ENCODE results near the gene FEV.

Gene FEV

DNA sequence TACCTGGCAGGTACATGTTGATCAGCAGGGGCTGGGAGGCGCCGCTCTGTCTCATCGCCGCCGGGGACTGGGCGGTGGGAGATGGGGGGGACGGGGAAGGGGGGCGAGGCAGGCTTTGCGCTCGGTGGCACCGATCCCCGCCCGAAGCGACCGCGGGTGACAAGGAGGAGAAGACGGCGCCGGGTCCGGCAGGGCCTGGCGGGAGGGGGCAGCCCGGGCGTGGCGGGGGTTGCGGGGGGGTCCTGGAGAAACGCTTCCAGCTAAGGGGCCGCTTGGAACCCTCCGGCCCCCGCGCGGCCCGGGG, at the start of gene FEV:
Gene FEV (minus strand): TSS at position 164 of the 304 bp plus-strand sequence. CDS start 109 bp downstream, at position 55.
- DNase-seq = no peak

DNA sequence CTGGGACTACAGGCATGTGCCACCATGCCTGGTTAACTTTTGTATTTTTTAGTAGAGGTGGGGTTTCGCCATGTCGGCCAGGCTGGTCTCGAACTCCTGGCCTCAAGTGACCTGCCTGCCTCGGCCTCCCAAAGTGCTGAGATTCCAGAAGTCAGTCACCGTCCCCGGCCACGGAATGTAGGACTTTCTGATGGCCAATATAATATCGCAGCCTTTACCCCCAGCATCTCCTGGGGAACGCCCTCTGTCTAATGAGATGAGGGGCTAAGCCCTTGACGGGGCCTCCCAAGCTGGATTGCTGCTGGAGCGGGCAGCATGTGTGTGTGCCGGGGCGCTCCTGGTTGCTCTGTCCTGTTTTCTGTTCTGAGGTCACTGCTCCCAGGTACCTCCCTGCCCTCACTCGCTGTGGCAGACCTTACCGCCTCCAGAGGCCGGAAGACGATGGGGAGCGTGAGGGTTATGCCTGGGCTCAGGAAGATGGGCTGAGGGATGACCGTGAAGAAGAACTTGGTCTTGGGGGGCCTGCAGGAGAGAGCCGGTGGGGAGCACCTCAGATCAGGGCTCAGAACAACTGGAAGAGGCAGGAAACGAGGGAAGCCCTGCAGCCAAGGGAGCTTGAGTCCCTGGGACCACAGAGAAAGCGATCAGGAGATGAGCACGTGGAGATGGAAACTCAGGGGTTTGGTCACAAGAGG, 47.2 kb upstream of the FEV start:
- no peak for DNase-seq

DNA sequence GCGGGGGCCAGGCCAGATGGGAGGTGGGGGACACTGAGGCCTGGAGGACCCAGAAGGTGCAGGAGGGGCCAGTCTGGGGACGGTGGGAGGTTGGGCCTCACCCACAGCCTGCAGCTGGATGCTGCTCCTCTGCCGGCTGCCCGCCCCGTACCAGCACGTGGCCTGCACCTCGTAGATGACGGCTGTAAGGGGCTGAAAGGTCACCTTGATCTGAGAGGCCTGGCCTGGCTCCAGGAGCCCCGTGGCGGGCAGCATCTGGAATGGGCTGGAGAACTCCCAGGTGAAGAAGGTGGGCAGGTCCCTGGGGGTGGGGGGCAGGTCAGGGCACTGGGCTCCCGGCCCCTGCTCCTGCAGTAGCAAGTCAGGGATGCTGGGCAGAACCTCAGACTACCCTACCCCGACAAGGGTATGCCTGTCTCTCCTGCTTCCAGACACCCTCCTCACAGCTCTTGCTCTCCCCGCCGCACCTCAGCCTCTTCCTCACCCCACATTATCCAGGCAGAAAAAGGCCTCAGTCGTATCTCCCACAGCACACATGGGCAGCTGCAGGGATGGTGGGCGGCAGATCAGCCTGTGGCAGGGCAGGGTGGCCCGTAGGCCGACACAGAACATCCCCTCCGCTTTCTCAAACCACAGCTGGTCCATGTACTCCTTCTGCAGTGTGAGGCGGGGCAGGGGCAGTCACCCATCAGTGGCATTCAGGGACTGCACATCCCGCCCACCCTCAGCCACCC, 46.2 kb upstream of the FEV start:
- no peak for DNase-seq

DNA sequence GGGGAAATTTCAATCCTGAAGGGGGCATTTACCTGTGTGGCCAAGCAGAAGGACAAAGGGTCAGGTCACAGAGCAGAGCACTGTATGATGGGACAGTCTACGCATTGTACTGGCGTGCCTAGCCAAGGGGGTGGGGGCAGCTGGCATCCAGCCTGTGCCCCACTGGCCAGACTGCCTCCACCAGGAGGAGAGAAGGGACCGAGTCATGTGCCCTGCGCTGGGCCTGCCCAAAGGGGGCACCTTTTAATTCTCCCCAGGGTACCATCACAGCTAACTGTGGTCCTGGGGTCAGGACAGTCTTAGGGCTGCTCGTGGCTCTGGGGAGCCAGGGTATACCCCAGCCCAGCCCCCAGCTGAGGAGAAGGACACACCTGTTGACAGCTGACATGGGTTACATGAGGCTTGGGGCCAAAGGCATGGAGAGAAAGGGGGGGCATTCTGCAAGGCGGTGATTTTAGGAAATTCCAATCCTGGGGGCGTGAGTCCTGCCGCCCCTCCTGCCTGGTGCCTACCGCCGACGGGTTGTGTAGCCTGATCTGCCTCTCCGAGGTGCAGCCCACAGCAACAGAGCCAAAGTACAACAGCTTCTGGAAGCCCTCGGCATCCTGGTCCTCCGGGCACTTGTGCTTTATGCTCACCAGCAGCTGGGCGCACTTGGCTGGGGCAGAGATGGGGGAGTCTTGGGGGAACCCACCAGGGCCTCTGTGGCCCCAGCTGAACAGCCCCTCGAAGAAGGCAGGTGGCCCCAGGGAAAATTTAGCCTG, 45.4 kb upstream of the FEV start:
- no peak for DNase-seq

- peak; percentile 63 for DNase-seq
These were observed 44.8 kb upstream of the FEV start for GRCh38 chr2:219029829-219030165.

DNA sequence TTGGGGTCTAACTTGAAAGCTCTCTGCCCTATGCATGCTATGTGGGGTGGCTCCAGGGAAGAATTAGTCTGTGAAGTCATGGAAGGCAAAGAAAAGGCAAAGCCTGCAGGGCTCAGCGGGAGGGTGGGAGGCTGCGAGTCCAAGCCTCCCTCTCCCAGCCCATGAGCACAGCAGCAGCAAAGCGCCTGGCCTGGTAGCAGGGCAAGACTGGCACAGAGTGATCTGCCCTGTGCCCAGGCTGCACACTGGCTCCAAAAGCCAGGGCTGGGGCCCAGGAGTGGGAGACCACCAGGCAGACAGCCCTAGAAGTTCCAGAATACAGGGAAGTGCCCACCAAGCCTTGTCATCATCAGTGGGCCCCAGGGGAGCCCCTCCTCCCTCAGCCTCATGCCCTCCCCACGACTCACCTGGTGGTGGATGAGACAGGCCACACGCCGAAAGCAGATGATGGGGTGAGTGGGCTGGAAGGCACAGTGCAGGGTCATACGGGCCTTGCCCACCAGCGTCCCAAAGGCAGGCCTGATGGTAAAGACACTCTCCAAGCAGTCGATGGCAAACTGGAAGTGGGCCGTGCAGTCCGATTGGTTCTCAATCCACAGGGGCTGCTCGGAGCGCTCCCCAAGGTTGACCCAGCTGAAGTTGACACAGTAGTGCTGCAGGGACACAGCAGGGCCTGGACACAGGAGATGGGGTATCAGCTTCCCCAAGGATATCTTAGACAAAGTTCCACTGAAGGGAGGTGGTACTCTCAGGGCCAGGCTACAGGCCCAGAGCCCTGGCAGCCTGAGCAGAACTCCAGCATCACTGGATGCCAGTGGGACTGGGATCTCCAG, 44.2 kb upstream of the FEV start:
- DNase-seq = no peak

- no peak for DNase-seq
These were observed 43.2 kb upstream of the FEV start for GRCh38 chr2:219028141-219028540.

GRCh38 chr2:219027511-219028055, 42.6 kb upstream of the FEV start:
- no peak for DNase-seq

- DNase-seq = no peak
These were observed 42.0 kb upstream of the FEV start for GRCh38 chr2:219026946-219027345.

GRCh38 chr2:219025637-219026585, 40.9 kb upstream of the FEV start:
- no peak for DNase-seq

DNA sequence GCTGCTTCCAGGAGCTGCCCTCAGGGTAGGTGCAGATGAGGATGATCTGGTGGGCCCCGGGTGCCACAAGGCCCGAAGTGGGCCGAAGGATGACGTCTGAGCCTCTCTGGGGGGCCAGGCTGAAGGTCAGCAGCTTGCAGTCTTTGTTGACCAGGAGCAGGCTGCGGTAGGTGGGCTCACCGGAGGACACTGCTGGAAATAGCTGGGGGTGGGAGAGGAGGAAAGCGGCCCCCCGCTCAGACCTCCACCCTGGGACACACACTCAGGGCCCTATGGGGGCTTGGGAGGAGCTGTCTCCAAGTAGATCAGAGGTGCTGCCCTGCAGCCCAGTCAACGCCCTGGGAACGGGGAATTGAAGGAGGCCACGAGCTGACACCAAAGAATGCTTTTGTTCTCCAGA, 39.1 kb upstream of the FEV start:
- DNase-seq = no peak

GRCh38 chr2:219023045-219023605, 38.1 kb upstream of the FEV start:
- DNase-seq = no peak

DNA sequence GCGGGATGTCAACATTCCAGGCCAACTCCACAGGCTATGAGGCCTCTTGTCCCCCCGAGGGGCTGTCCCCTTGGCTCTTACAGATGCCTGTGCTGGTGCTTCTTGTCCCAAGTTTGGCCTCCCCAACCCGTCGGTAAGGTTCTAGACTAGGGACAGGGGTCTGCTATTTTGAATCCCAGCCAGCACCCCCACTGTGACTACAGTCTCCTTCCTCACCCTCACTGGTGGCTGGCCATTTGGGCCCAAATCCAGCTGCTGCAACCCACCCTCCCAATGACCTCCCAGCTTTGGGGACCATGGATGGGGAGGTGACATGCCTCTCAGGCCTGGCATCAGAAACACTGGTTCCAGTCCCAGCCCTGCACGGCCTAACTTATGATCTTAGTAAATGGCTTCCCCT, 37.6 kb upstream of the FEV start:
- no peak for DNase-seq

GRCh38 chr2:219022041-219022440, 37.1 kb upstream of the FEV start:
- DNase-seq = no peak

DNA sequence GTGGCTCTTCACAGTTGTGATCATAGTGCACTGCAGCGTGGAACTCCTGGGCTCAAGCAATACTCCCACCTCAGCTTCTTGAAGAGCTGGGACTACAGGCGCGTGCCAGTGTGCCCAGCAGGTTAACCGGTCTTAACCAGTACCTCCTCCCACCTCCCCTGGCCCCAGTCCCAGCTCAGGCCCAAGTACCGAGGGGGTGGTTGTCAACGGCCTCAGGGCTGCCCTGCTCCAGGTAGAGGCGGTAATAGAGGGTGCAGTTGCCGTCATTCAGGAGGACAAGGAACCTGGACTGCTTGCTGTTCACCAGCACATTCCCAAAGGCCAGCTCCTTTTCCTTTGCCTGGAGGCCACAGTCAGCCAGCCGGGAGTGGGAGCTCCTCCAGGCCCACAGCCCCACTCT, 36.6 kb upstream of the FEV start:
- no peak for DNase-seq

DNA sequence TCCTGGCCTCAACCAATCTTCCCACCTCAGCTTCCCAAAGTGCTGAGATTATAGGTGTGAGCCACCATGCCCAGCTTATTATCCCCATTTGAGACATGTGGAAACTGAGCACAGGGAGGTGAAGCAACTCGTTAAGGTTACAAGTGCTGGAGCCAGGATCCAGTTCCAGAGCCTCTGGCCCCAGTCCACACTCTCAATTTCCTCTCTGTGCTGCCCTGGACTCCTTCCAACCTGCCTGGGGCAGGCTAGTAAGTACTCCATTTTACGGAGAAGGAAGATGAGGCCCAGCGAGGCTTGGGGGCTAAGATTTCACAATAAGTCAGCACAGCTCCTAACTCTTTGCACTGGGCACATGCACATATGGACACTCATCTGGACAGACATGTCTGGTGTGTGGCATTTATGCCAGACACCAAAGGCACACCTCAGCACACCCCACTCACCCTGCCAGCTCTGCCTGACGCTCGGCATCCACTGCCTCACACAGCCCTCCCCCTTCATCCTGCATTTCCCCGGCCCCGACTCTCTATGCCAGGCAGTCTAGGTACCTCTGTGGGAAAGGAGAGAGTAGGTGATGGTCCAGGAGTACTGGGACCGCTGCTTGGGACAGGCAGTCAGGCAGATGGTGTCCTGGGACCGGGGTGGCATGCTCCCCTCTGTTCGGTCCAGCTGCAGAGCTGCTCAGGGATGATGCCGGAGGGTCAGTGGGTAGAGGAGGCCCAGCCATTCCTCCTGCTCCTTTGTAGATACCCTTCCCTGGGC, 35.8 kb upstream of the FEV start:
- no peak for DNase-seq

DNA sequence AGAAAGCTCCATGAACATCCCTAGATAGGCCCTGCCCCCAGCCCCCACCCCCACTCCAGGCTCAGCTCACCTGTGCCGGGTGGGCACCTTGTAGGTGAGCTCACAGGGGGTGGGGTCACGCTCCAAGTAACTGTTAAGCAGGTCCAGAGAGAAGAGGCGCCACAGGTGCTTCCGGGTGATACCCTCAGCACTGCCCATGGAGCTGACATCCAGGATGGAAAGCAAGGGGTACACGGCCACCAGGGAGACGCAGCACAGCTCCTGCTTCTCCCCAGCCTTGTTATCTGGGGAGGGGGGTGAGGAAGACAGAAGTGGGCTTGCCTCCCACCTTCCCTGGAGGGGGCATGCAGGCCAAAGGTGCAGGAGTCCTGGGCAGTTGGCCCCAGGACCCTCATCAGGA, 34.5 kb upstream of the FEV start:
- no peak for DNase-seq

DNA sequence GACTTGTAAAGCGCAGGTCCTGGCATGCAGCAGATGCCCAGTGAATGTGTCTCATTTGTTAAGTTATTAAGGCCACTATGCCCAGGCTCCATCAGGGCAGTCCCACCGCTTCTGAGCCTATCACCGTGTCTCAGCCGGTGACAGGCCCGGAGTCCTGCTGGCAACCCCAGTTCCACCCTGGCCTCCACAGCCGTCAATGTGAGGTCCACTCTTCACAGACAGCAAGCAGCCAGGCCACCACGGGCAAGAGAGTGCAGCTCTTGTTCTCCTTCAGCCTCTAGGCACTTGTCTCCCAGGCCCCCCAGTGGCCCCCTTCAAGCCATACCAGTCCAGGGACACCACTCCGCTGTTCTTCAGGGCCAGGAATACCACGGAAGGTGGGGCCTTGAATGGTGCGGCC, 33.7 kb upstream of the FEV start:
- no peak for DNase-seq

DNA sequence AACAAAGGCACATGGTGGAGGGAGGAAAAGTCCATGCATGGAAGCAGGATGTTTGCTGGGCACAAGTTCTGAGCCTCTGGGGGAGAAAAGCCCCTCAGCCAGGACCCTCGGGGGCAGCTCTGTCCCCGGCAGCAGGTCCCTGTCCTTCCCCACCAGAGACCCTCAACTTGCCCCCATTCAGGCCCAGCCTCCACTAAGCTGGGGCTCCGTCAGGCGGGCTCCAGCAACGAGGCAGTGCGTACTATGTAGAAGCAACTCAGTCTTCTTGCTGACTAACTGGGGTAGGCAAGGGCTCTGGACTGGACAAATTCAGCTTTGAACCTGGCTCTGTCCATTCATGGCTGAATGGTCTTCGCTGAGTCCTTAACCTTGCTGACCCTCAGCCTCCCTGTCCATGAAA, 33.3 kb upstream of the FEV start:
- no peak for DNase-seq

DNA sequence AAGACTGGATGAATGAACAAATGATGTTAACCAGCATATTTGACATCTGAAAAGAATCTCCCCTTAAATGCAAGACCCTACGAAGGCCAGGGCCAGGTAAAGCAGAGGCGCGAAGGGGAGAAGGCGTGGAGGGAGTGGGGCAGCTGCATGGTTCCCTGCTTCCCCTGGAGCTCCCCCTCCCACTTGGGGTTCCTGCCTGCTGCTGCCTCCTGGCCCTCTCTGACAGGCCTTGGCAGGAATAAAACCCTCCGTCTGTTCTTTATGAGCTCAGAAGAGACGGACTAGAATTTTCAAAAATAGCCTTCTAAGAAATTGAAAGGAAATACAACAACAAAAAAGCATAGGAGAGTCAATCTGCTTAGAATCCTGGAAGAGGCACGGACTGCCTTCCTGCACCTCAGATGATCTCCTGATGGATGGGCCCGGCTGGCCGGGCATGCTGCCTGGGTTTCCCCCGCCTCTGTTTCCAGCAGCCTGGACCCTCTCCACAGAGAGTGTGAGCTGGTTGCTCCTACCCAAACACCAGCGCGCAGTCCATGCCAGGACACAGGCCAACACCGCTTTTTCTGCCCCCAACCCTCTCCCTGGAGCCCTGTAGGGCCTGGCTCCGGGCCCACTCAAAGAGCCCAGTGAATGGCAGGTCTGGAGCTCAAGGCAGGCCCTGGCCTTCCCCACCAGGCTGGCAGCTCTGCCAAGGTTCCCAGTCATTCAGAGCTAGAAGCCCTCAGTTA, 32.4 kb upstream of the FEV start:
- DNase-seq = no peak

Data from stimulated activated naive CD4-positive, alpha-beta T cell treated with Interleukin-2 at 50 U/mL for 16 hours (primary cell).